Cardiac fibroblast (primary cell): Measurements from ENCODE around the gene JAGN1.
"Not testable (repeated sequence)": the region's sequence is repeated elsewhere in the genome, so short reads cannot be mapped to it uniquely, and the experiment has no call there.

Source experiments
- DNase-seq, 2 donors: peaks; one replicate each; pipeline versions ENCODE4 v3.0.0 to v3.0.0-alpha.2; 2010; ENCODE audit warnings: low read depth in 2 of 2
- H3K4me3 ChIP-seq, 2 donors: replicated peaks in 1 of 2; 1 replicate in 1 of 2; 2 replicates in 1 of 2; pipeline ENCODE4 v1.5.1; 2011; ENCODE audit warnings: low read depth in 2 of 2, low read length in 2 of 2, mild to moderate bottlenecking in 2 of 2, moderate library complexity in 1 of 2
- TF ChIP-seq, protein P1 (sequence below): IDR thresholded peaks from one replicate; pipeline ENCODE4 v1.5.1; 2011; ENCODE audit warnings: low read depth, mild to moderate bottlenecking, low read length, inconsistent platforms

JAGN1 gene

DNA sequence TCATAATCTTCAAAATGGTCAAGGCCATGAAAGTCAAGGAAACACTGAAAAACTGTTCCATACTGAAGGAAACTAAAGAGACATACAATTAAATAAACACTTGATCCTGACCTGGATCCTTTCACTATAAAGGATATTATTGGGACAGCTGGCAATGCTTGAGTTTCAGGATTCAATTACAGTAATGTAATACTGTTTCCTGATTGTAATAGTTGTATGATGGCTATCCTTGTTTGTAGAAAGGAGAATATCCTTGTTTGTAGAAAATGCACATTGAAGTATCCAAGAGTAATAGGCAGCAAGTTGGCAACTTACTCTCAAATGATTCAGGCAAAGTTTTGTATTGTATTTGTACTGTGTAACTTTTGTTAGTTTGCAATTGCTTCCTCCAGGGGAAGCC lies 15.0 kb upstream of the JAGN1 start:
- TF ChIP-seq, protein P1, sequence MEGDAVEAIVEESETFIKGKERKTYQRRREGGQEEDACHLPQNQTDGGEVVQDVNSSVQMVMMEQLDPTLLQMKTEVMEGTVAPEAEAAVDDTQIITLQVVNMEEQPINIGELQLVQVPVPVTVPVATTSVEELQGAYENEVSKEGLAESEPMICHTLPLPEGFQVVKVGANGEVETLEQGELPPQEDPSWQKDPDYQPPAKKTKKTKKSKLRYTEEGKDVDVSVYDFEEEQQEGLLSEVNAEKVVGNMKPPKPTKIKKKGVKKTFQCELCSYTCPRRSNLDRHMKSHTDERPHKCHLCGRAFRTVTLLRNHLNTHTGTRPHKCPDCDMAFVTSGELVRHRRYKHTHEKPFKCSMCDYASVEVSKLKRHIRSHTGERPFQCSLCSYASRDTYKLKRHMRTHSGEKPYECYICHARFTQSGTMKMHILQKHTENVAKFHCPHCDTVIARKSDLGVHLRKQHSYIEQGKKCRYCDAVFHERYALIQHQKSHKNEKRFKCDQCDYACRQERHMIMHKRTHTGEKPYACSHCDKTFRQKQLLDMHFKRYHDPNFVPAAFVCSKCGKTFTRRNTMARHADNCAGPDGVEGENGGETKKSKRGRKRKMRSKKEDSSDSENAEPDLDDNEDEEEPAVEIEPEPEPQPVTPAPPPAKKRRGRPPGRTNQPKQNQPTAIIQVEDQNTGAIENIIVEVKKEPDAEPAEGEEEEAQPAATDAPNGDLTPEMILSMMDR = no peak
- H3K4me3 ChIP-seq = no peak overlapping the region
- no peak for DNase-seq

DNA sequence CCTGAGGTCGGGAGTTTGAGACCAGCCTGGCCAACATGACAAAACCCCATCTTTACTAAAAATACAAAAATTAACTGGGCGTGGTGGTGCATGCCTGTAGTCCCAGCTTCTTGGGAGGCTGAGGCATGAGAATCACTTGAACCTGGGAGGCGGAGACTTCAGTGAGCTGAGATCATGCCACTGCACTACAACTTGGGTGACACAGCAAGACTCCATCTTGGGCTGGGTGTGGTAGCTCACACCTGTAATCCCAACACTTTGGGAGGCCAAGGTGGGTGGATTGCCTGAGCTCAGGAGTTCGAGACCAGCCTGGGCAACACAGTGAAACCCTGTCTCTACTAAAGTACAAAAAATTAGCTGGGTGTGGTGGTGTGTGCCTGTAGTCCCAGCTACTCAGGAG lies 14.2 kb upstream of the JAGN1 start:
- not testable (repeated sequence) for H3K4me3 ChIP-seq

DNA sequence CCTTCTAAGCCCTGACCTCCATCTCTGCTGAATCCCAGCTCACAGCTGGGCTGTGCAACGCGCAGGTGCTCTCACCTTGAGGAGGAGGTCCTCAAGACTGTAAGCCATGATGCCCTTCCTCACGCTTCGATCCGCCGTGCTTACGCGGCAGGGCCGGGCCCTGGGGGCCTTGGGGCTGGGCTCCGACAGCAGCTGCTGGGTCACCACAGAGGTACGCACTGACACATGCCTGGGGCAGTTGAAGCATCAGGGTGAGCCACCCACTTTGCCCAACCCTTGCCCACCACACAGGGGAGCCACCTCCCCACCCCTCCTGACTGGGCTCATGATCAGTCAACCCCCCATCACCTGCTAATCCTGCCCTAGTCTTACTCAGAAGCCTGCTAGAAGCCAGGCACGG lies 13.4 kb upstream of the JAGN1 start:
- H3K4me3 ChIP-seq = no peak overlapping the region
- DNase-seq = no peak
- TF ChIP-seq, protein P1 = no peak

More for the DNA sequence above, 14.2 kb upstream of the JAGN1 start:
- not testable (repeated sequence) for DNase-seq

GRCh38 chr3:9878700-9879099 lies 11.7 kb upstream of the JAGN1 start:
- TF ChIP-seq, protein P1 = no peak
- DNase-seq = peak; percentile 42 to 83
- no peak overlapping the region for H3K4me3 ChIP-seq

GRCh38 chr3:9879830-9880549 lies 10.4 kb upstream of the JAGN1 start, which contains the start of gene CIDEC:
TSS of gene CIDEC (minus strand) at chr3:9880253. CDS start at chr3:9878486, 1,767 bp downstream.
- DNase-seq = no peak
- TF ChIP-seq, protein P1 = no peak
- no peak within 1 kb of the TSS for H3K4me3 ChIP-seq

DNA sequence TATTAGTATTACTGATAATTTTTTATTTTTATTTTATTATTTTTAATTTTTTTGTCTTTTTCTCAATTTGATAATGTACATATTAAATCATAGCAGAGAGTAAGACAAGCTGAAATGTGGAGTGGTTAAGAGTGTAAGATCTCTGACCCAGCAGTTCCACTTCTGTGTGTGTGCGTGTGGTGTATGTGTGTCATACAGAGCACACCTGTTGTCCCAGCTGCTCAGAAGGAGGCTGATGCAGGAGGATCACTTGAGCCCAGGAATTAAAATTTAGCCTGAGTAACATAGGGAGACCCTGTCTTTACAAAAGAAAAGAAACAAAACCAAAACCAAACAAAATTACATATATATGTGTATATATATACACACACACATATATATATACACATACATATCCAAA lies 9.0 kb upstream of the JAGN1 start:
- no peak overlapping the region for H3K4me3 ChIP-seq
- TF ChIP-seq, protein P1 = no peak
- DNase-seq = no peak

DNA sequence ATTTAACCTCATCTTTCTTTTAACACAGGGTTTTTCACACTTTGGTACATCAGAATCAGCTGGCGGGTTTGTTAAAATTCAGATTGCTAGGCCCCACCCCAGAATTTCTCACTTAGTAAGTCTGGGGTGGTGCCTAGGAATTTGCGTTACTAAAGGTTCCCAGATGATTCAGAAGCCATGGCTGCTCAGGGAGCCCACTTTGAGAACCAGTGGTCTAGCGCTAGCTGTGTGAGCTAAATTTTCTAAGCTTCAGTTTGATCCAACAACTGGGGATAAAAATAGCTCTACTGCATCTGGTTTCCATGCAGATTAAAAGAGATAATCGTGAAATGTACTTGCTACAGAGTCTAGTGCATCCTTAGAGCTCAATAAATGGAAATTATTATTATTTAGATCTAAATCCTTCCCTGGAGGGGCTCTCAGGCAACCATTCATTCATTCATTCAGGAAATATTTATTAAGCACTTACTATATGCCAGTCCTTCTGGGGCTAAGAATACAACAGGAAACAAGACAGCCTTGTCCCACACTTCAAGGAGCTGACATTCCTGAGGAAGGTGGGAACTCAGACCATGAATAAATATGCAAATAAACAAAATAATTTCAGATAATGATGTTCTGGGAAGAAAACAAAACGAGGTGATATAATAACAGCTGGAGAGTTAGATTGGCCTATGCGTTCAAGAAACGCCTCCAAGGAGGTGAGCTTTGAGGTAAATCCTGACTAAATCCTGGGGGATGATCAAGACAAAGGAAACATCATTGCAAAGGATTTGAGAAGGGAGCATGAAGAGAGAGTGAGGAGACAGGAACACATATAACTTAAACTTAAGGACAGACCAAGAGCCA lies 6.5 kb upstream of the JAGN1 start:
- peak; percentile 44 to 84 for DNase-seq
- H3K4me3 ChIP-seq = no peak overlapping the region
- TF ChIP-seq, protein P1 = no peak
